ENCODE measurements around the gene ETS1. TPM values are rescaled to one million over a fixed set of nuclear protein-coding genes. Genes with fewer than 3 reads are reported as not detected.

ETS1 gene
- total RNA-seq, 1 experiment from 2014 or later, result 29.9 TPM

- H2BK15ac ChIP-seq (ENCODE audit: low read depth, low read length), result no peak overlapping the region
- no peaks in the 10 kb centered on the region for H3K9me3 Mint-ChIP-seq
- H3K4me3 Mint-ChIP-seq, result no peak overlapping the region
- H3K4me1 ChIP-seq (ENCODE audit: insufficient read depth, low read length), result peaks cover 14% of the 10 kb centered on the region; the same call in 1 of the 2 replicates
- no peak overlapping the region for H3K14ac ChIP-seq (ENCODE audit: insufficient read depth, low read length)
- WGBS (ENCODE audit: extremely low coverage, insufficient read length, low lambda C conversion rate), result no CpG with 5 or more reads among the region's 2 CpGs
- peaks cover 0 to 15% (median 6%) of the 10 kb centered on the region in 3 experiments; a peak in 4 of 7 replicates for H3K36me3 Mint-ChIP-seq (ENCODE audit: insufficient read depth in 1 of 3, low read depth in 3 of 3)
- H3K27ac Mint-ChIP-seq, result no peak overlapping the region
- no peak overlapping the region for H3K23ac ChIP-seq (ENCODE audit: insufficient read length, low read depth, low read length)
- no peak overlapping the region for H3K56ac ChIP-seq (ENCODE audit: insufficient read length, low read depth, low read length)
- H3K79me1 ChIP-seq (ENCODE audit: insufficient read depth, low read depth, low read length, poor library complexity, severe bottlenecking), result no peaks in the 10 kb centered on the region
- H3K79me2 ChIP-seq (ENCODE audit: insufficient read depth, low read length), result no peaks in the 10 kb centered on the region
- H4K20me1 ChIP-seq (ENCODE audit: control insufficient read depth, insufficient read depth, insufficient read length), result no peaks in the 10 kb centered on the region
- no peak overlapping the region for H4K8ac ChIP-seq (replicated peaks; ENCODE audit: insufficient read length, low read depth, low read length)
- H2BK120ac ChIP-seq (ENCODE audit: low read depth, low read length, poor library complexity, severe bottlenecking), result no peak overlapping the region
- peaks cover 22 to 32% of the 10 kb centered on the region in 2 experiments for H3K4me1 Mint-ChIP-seq
- no peak overlapping the region for H2BK5ac ChIP-seq (ENCODE audit: insufficient read length, low read length)
- H4K91ac ChIP-seq (ENCODE audit: insufficient read length, low read depth, low read length), result no peak overlapping the region
- no peak overlapping the region for H2BK12ac ChIP-seq (ENCODE audit: insufficient read length, low read depth, low read length)
- no peak overlapping the region for H3K4me2 ChIP-seq (ENCODE audit: insufficient read depth, insufficient read length, low read length)
- no peaks in the 10 kb centered on the region for H3K9me3 ChIP-seq (ENCODE audit: control insufficient read depth, low read depth, low read length)
- no peak for DNase-seq
- H3K27me3 ChIP-seq (ENCODE audit: insufficient read depth, low read length), result no peaks in the 10 kb centered on the region
- no peaks in the 10 kb centered on the region for H3K23me2 ChIP-seq (ENCODE audit: insufficient read length, low read depth, low read length, poor library complexity, severe bottlenecking)
- no peak overlapping the region for H3T11ph ChIP-seq (ENCODE audit: low read length)
- no peak overlapping the region for H2AK5ac ChIP-seq (ENCODE audit: insufficient read length, low read length)
- no peak overlapping the region for H2AFZ ChIP-seq (ENCODE audit: low read length)
- no peaks in the 10 kb centered on the region for H3K27me3 Mint-ChIP-seq (ENCODE audit: low read depth)
- H3K9ac ChIP-seq (ENCODE audit: extremely low read depth, insufficient read length, low read length), result no peak overlapping the region
- no peak overlapping the region for H3K27ac ChIP-seq (ENCODE audit: insufficient read length, low read depth, low read length)
- H3K4ac ChIP-seq (ENCODE audit: low read depth, low read length), result no peak overlapping the region
- no peak for TF ChIP-seq CTCF (conservative IDR thresholded peaks at IDR 0.05)
- no peak overlapping the region for H2BK20ac ChIP-seq (ENCODE audit: low read depth, low read length, poor library complexity, severe bottlenecking)
- no peak overlapping the region for H3K18ac ChIP-seq (ENCODE audit: insufficient read length, low read depth, low read length)
- no peak overlapping the region for H4K5ac ChIP-seq (ENCODE audit: insufficient read length, low read depth, low read length)
These were observed 18.1 kb downstream of the ETS1 start for GRCh38 chr11:128569291-128569690.

All from H9 (cell line).